ENCODE measurements around the gene SH3RF2. TPM values are rescaled to one million over a fixed set of nuclear protein-coding genes. Genes with fewer than 3 reads are reported as not detected.

The SH3RF2 gene
- total and polyA plus RNA-seq, 9 of the 15 experiments (the other 6 are each of a cell fraction or from before 2014, with no cell fraction given): 0.05 TPM; not detected in 8

DNA sequence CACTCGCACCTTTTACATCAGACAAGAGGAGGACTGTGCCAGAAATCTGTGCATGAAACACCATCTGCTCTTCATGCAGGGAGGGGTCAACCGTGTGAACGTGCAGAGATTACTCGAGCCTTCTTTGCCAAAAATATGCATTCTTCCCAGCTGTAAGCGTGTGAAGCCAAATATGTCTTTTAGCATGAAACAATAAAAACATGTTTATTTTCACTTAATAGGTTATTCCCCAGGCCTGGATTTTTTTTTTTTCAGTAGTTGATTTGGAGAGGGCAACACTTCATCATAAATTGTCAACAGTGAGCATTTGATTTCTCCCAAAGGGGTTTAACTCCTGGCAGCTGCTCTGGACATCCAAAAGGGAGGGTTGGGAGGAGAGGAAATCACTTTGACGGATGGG, 145.2 kb downstream of the SH3RF2 start:
- WGBS (ENCODE audit: insufficient coverage, low coverage, missing lambda C conversion rate): 4% methylated on average over 6 of the region's 6 CpGs
- H3K79me2 ChIP-seq (ENCODE audit: control insufficient read depth, insufficient read depth, low read length): no peaks in the 10 kb centered on the region
- no peaks in the 10 kb centered on the region for H3K36me3 ChIP-seq (ENCODE audit: control insufficient read depth, insufficient read depth, low read length)
- no peak overlapping the region for H3K9ac ChIP-seq (ENCODE audit: insufficient read depth in 1 of 2, low read depth in 2 of 2, low read length in 2 of 2)
- ATAC-seq (no peak), DNase-seq (ENCODE audit: extremely low read depth in 1 of 4, low spot score in 3 of 4) (no peak), FAIRE-seq (no peak)
- no peak overlapping the region for H3K4me2 ChIP-seq (ENCODE audit: insufficient read depth, low read length)
- in situ Hi-C loops (cut with MboI): no loop called here
- POLR2A ChIA-PET: no interaction called here
- H3K27ac ChIP-seq (ENCODE audit: extremely low read depth, low read depth, low read length): no peak overlapping the region
- no peaks in the 10 kb centered on the region for H3K9me1 ChIP-seq (ENCODE audit: control insufficient read depth, insufficient read depth, low read length)
- H3K27me3 ChIP-seq (ENCODE audit: control insufficient read depth in 2 of 2, insufficient read depth in 2 of 2, low read length in 2 of 2): peaks cover 14 to 35% of the 10 kb centered on the region in 2 experiments; a peak in 4 of 5 replicates
- H3K9me3 ChIP-seq (replicated peaks; ENCODE audit: control insufficient read depth, insufficient read depth, low read depth, low read length): no peaks in the 10 kb centered on the region
- no peaks in the 10 kb centered on the region for H4K20me1 ChIP-seq (replicated peaks; ENCODE audit: control insufficient read depth, insufficient read depth, low read length)
- no peak for TF ChIP-seq FOXA1 (IDR thresholded peaks at IDR 0.05; ENCODE audit: borderline replicate concordance)
- no peak for TF ChIP-seq POLR2G (IDR thresholded peaks at IDR 0.05; ENCODE audit: low read depth, low read length)
- 0 out of 4 replicates have a peak, but pooled peaks of 1 of the 2 experiments have one; percentile 8 for TF ChIP-seq KDM1A (IDR thresholded peaks at IDR 0.05)
- no peak for TF ChIP-seq BRD4 (IDR thresholded peaks at IDR 0.05)
- no peak for TF ChIP-seq ZNF717 (CRISPR knock-in tag; IDR thresholded peaks at IDR 0.05)
- no peak for TF ChIP-seq DMBX1 (CRISPR knock-in tag; IDR thresholded peaks at IDR 0.05; ENCODE audit: borderline replicate concordance)
- no peak for TF ChIP-seq TGIF2 (CRISPR knock-in tag; IDR thresholded peaks at IDR 0.05)
- H3K4me1 ChIP-seq (replicated peaks in 1 of 2; ENCODE audit: control insufficient read depth in 2 of 2, insufficient read depth in 2 of 2, low read length in 2 of 2): no peaks in the 10 kb centered on the region
- no TSS peak for BruUV-seq (replicated peaks)
- CTCF ChIA-PET (ENCODE audit: low intra/inter-chr PET ratio): no interaction called here
- no peak overlapping the region for H3K4me3 ChIP-seq
- intact Hi-C loops (cut with micrococcal nuclease): no loop called here
- H2AFZ ChIP-seq (ENCODE audit: low read depth, low read length): no peak overlapping the region

DNA sequence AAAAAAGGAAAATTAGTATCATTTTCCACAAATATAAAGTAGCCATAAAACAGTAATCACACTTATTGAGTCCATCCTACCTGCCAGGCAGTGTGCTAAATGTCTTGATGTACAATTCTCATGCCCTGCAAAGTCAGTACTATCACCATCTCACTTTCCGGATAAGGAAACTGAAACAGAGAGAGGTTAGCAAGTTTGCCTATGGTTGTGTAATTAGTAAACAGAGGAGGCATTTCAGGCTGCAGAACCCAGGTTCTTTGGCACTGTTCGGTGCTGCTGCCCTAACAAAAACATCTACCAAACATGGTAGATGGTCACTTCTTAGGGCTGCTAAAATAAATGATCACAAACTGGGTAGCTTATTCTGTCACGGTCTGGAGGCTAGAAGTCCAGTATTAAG, 146.4 kb downstream of the SH3RF2 start:
- Histone ChIP-seq H3K9ac (ENCODE audit: insufficient read depth in 1 of 2, low read depth in 2 of 2, low read length in 2 of 2) (no peak overlapping the region), H3K9me1 (ENCODE audit: control insufficient read depth, insufficient read depth, low read length) (no peaks in the 10 kb centered on the region), H3K27ac (ENCODE audit: extremely low read depth, low read depth, low read length) (no peak overlapping the region), H3K36me3 (ENCODE audit: control insufficient read depth, insufficient read depth, low read length) (no peaks in the 10 kb centered on the region), H3K4me3 (no peak overlapping the region), H2AFZ (ENCODE audit: low read depth, low read length) (no peak overlapping the region), H3K4me1 (replicated peaks in 1 of 2; ENCODE audit: control insufficient read depth in 2 of 2, insufficient read depth in 2 of 2, low read length in 2 of 2) (no peaks in the 10 kb centered on the region), H4K20me1 (replicated peaks; ENCODE audit: control insufficient read depth, insufficient read depth, low read length) (no peaks in the 10 kb centered on the region), H3K9me3 (replicated peaks; ENCODE audit: control insufficient read depth, insufficient read depth, low read depth, low read length) (no peaks in the 10 kb centered on the region), H3K27me3 (ENCODE audit: control insufficient read depth in 2 of 2, insufficient read depth in 2 of 2, low read length in 2 of 2) (peaks cover 14 to 34% of the 10 kb centered on the region in 2 experiments; a peak in 4 of 5 replicates), H3K79me2 (ENCODE audit: control insufficient read depth, insufficient read depth, low read length) (no peaks in the 10 kb centered on the region), H3K4me2 (ENCODE audit: insufficient read depth, low read length) (no peak overlapping the region)
- intact Hi-C loops (cut with micrococcal nuclease): no loop called here
- ATAC-seq (no peak), FAIRE-seq (no peak), DNase-seq (ENCODE audit: extremely low read depth in 1 of 4, low spot score in 3 of 4) (no peak)
- no TSS peak for BruUV-seq (replicated peaks)
- in situ Hi-C loops (cut with MboI): no loop called here
- POLR2A ChIA-PET: interaction anchor here (1.3 kb wide), 1 partner anchor 9 kb away, joined by 3 read pairs; no protein-coding TSS in a partner anchor
- CTCF ChIA-PET (ENCODE audit: low intra/inter-chr PET ratio): no interaction called here
- WGBS (ENCODE audit: insufficient coverage, low coverage, missing lambda C conversion rate): 9% methylated on average over 3 of the region's 3 CpGs
- TF ChIP-seq ZFP30 (CRISPR knock-in tag; IDR thresholded peaks at IDR 0.05; ENCODE audit: borderline replicate concordance) (no peak), CREBBP (IDR thresholded peaks at IDR 0.05; ENCODE audit: low read depth, low read length) (no peak), ZNF184 (CRISPR knock-in tag; IDR thresholded peaks at IDR 0.05) (no peak), ZC3H11A (IDR thresholded peaks at IDR 0.05; ENCODE audit: low read depth, low read length) (no peak), NR2C2 (CRISPR knock-in tag; IDR thresholded peaks at IDR 0.05) (no peak), NR2C2 (tag; IDR thresholded peaks at IDR 0.05) (no peak), SMC3 (conservative IDR thresholded peaks at IDR 0.05; ENCODE audit: insufficient read depth, low read depth, low read length) (no peak), ETV6 (IDR thresholded peaks at IDR 0.05; ENCODE audit: borderline replicate concordance in 1 of 2, low read depth in 2 of 2, low read length in 1 of 2) (no peak), ETV6 (CRISPR knock-in tag; IDR thresholded peaks at IDR 0.05; ENCODE audit: borderline replicate concordance) (no peak), MYBL2 (IDR thresholded peaks at IDR 0.05; ENCODE audit: low read depth) (no peak), MYBL2 (CRISPR knock-in tag; IDR thresholded peaks at IDR 0.05; ENCODE audit: borderline replicate concordance) (no peak), CCAR2 (IDR thresholded peaks at IDR 0.05; ENCODE audit: low read depth, low read length) (no peak), EGR1 (conservative IDR thresholded peaks at IDR 0.05) (no peak), KLF13 (tag; IDR thresholded peaks at IDR 0.05; ENCODE audit: borderline replicate concordance, low read depth) (no peak)

Data from K562 (cell line).